HS-27A (cell line): ENCODE data around the gene GLRB.
"Not testable (repeated sequence)": the region's sequence is repeated elsewhere in the genome, so short reads cannot be mapped to it uniquely, and the experiment has no call there.

Source experiments
- DNase-seq: peaks from one replicate; pipeline ENCODE4 v3.0.0-alpha.2; 2012; ENCODE audit warnings: low read depth, missing footprints

The GLRB gene

DNA sequence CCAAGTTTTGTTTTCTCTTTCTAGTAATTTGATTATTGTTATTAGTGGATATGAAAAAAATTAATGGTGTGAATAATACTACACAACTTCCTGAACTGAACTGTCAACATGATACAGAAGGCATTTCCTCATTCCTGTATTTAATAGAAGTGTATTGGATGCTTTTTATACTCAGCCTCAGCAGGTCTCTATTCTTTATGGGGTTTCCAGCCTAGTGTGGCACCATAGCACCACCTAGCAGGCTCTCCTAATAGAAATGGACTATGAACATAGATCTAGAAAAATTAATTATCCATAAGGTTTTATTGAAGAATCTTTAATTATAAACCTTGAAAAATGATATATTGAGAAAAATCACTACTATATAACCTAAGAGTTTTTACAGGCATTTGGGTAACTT lies 52.4 kb downstream of the GLRB start:
- peak; percentile 41 for DNase-seq

GRCh38 chr4:157141976-157142375 lies 66.0 kb downstream of the GLRB start:
- no peak for DNase-seq

GRCh38 chr4:157143369-157143768 lies 67.4 kb downstream of the GLRB start:
- no peak for DNase-seq

DNA sequence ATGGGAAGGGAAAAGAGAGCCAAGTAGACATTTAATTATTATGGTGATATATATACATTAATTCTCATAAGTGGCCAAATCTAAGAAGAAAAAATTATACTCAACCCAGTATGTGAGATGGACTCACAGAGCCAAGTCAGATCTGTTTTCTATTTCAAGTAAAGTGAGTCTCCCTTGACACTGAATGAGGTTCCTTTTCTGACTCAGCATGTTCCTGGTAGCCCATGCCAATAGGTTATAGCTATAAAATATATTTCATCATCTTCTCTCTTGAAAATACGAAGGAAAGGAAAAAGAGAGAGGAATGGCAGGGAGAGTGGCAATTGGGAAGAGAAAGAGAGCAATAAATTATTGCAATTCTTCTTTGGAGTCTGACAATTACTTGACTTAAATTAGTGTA lies 75.8 kb downstream of the GLRB start:
- no peak for DNase-seq

GRCh38 chr4:157165935-157166610 lies 90.1 kb downstream of the GLRB start:
- no peak for DNase-seq

DNA sequence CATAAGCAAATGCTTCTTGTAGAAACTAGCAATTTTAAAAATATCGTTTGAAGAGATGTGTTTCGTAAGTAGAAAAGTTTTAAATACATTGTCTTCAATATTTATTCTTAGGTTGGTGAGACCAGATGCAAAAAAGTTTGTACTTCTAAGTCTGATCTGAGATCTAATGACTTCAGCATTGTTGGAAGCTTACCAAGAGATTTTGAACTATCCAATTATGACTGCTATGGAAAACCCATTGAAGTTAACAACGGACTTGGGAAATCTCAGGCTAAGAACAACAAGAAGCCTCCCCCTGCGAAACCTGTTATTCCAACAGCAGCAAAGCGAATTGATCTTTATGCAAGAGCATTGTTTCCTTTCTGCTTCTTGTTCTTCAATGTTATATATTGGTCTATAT lies 94.4 kb downstream of the GLRB start:
- DNase-seq, result no peak

DNA sequence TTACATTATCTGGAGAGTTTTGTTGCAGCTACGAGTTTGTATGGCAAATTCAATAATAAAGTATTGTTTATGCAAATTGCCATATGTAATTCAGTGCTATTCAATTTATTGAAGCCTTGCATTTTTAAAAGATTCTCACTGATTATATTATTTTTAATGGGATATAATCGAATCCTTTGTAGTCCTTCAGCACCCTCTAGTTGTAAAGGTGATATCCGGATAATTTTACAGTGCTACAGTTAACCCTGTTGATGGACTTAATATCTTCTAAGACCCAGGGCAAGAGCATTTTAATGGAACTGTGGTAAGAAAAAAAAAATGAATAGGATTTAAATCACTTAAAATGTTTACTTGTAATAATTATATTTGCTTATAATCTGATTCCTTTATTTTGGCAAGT lies 96.1 kb downstream of the GLRB start:
- DNase-seq, result no peak

DNA sequence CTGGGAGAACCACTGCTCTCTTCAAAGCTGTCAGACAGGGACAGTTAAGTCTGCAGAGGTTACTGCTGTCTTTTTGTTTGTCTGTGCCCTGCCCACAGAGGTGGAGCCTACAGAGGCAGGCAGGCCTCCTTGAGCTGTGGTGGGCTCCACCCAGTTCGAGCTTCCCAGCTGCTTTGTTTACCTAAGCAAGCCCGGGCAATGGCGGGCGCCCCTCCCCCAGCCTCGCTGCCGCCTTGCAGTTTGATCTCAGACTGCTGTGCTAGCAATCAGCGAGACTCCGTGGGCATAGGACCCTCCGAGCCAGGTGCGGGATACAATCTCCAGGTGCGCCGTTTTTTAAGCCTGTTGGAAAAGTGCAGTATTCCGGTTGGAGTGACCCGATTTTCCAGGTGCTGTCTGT lies 104.3 kb downstream of the GLRB start:
- DNase-seq, result not testable (repeated sequence)

GRCh38 chr4:157184300-157184699 lies 108.3 kb downstream of the GLRB start:
- no peak for DNase-seq

DNA sequence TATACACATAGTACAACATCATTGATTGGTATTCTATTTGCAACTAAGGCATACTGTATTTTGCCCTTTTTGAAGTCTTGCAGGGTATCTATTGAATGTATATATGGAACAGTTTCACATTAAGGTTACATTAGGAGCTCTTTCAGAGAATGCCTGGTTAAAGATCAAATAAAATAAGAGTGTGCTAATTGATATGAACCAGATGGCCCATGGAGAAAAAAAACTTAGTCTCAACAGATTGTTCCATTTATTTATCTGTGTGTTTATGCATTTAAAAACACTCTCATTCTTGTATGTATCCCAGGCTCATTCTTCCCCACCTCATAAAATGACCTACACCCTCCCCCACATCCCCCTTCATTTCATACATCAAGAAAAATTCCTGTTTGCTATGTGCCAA lies 109.4 kb downstream of the GLRB start:
- no peak for DNase-seq

- DNase-seq, result no peak
These were observed 119.4 kb downstream of the GLRB start for GRCh38 chr4:157195374-157195773.

- DNase-seq, result no peak
These were observed 120.1 kb downstream of the GLRB start for GRCh38 chr4:157196046-157196445.

GRCh38 chr4:157204634-157205244 lies 128.8 kb downstream of the GLRB start:
- DNase-seq, result peak; percentile 20

DNA sequence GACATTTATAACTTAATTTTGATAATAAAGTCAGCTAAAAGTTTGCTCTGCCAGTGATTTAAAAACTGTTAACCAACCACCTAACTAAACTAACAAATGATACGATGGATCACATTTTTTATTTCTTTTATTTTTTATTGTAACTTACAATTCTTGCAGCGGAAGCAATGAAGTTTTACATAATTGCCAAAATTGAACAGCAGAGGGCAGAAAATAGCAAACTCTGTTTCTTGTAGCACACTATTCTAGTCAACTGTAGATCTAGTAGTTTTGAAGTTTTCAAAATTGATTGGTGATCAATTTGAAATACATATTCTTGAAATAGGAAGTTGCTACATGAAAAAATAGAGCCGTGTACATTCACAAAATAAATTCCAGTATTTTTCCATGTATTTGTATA lies 141.8 kb downstream of the GLRB start:
- DNase-seq, result no peak

DNA sequence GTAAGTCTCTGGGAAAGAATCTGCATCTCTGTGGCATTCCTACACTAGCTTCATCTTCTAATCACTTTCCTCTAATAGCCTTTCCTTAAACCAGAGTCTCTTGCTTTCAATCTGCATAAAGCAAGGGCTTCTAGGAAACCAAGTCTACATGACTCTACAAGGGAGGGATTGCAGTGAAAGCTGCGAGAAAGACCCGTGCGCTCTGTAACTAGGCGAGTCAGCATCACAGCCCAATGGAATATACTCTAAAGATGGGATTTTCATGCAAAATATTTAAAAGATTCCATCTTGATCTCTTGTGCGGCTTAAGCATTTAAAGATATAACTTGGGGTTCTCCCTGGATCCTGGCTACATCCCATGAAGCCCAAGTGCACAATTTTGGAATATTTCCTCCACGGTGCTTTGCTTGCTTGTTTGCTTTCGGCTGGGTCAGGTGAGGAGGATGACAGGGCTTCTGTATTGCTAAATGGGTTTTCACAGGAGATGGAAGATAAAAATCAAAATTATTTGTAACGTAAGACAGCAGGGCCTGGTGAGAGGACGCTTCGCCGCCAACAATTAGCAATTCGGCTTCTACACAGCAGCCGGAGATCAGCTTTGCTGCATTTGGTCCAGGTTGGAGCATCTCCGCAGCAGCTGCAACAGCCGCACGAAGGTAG lies 143.9 kb downstream of the GLRB start:
- no peak for DNase-seq

DNA sequence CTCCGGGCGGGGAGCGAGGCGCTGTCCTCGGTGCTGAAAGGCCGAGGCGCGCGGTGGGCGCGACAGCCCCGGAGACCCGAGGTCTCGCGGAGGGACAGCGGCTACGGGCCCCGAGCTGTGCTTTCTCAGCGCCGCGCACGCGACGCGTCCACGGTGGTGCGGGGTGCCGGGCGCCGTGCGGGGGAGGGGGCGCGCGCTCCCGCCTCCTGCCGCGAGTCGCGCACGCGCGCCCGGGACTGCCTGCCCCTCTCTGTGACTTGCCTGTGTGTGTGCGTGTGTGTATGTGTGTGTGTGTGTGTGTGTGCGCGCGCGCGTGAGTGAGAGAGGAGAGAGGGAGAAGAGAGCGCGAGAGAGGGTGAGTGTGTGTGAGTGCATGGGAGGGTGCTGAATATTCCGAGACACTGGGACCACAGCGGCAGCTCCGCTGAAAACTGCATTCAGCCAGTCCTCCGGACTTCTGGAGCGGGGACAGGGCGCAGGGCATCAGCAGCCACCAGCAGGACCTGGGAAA lies 144.5 kb downstream of the GLRB start, which contains the start of gene GRIA2:
Gene GRIA2, plus strand, starts transcription at position 358 of the 511 bp plus-strand sequence. CDS start 315 bp downstream, outside the sequence.
- no peak for DNase-seq

- no peak for DNase-seq
These were observed 145.5 kb downstream of the GLRB start for GRCh38 chr4:157221426-157221894.
